GM15510 (cell line): ENCODE measurements around the gene CDH4.

Experiments used
- POLR2A ChIP-seq: IDR thresholded peaks from 3 replicates; pipeline ENCODE4 v1.6.1; 2011; ENCODE audit warnings: borderline replicate concordance; ENCODE audit not compliant: insufficient read length; ENCODE audit errors: extremely low read depth

CDH4 gene

GRCh38 chr20:61823242-61823641, 571.2 kb downstream of the CDH4 start:
- no peak for TF ChIP-seq POLR2A

GRCh38 chr20:61828891-61829290, 576.8 kb downstream of the CDH4 start:
- no peak for TF ChIP-seq POLR2A

GRCh38 chr20:61829526-61829925, 577.5 kb downstream of the CDH4 start:
- no peak for TF ChIP-seq POLR2A

- TF ChIP-seq POLR2A, result no peak
These were observed 578.3 kb downstream of the CDH4 start for GRCh38 chr20:61830241-61830930.

GRCh38 chr20:61830991-61831390, 578.9 kb downstream of the CDH4 start:
- TF ChIP-seq POLR2A, result no peak

GRCh38 chr20:61832181-61832580, 580.1 kb downstream of the CDH4 start:
- no peak for TF ChIP-seq POLR2A

GRCh38 chr20:61833807-61834610, 581.9 kb downstream of the CDH4 start:
- TF ChIP-seq POLR2A, result no peak

- no peak for TF ChIP-seq POLR2A
These were observed 583.2 kb downstream of the CDH4 start for GRCh38 chr20:61835301-61835700.

- no peak for TF ChIP-seq POLR2A
These were observed 583.8 kb downstream of the CDH4 start for GRCh38 chr20:61835791-61836350.

GRCh38 chr20:61837200-61837599, 585.1 kb downstream of the CDH4 start:
- no peak for TF ChIP-seq POLR2A

- no peak for TF ChIP-seq POLR2A
These were observed 587.3 kb downstream of the CDH4 start for GRCh38 chr20:61839223-61839911.

GRCh38 chr20:61839912-61840778, 588.1 kb downstream of the CDH4 start:
- TF ChIP-seq POLR2A, result no peak

- no peak for TF ChIP-seq POLR2A
These were observed 588.9 kb downstream of the CDH4 start for GRCh38 chr20:61840779-61841455.

- TF ChIP-seq POLR2A, result no peak
These were observed 589.5 kb downstream of the CDH4 start for GRCh38 chr20:61841551-61841950.
